VCaP (cell line): Measurements from ENCODE around the gene SOX5.

Experiments
- H3K27ac ChIP-seq: fragments of 450-650 bp; 2 replicates; pipeline ENCODE4 v1.5.1; 2017
- CTCF ChIP-seq: fragments of 450-650 bp; conservative IDR thresholded peaks from 2 replicates; pipeline ENCODE4 v1.5.1; 2017; ENCODE audit warnings: mild to moderate bottlenecking, moderate library complexity

The SOX5 gene

DNA sequence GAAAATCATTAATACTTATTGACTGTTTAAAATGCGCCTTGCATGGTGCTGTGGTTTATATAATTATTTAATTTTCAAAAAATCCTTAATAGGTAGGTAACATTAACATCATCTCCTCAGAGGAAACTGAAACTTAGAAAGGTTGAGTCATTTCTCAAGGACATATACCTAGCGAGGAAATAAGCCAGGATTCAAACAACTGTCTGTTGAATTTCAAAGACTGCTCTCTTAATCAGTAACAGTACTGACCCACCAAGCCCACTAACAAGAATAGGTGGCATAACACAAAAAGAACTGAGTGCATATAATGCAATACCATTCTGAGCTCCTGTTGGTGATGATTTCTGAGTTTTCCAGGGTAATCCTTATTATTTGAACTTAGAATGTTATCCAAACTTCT, 174.3 kb downstream of the SOX5 start:
- H3K27ac ChIP-seq = no peak overlapping the region
- TF ChIP-seq CTCF = no peak

- TF ChIP-seq CTCF = no peak
- no peak overlapping the region for H3K27ac ChIP-seq
These were observed 178.1 kb downstream of the SOX5 start for GRCh38 chr12:23771240-23771949.

GRCh38 chr12:23770202-23770938, 179.1 kb downstream of the SOX5 start:
- no peak for TF ChIP-seq CTCF
- H3K27ac ChIP-seq = no peak overlapping the region

- no peak overlapping the region for H3K27ac ChIP-seq
- TF ChIP-seq CTCF = no peak
These were observed 181.6 kb downstream of the SOX5 start for GRCh38 chr12:23767834-23768233.

- no peak overlapping the region for H3K27ac ChIP-seq
- TF ChIP-seq CTCF = no peak
These were observed 185.7 kb downstream of the SOX5 start for GRCh38 chr12:23763724-23764123.

DNA sequence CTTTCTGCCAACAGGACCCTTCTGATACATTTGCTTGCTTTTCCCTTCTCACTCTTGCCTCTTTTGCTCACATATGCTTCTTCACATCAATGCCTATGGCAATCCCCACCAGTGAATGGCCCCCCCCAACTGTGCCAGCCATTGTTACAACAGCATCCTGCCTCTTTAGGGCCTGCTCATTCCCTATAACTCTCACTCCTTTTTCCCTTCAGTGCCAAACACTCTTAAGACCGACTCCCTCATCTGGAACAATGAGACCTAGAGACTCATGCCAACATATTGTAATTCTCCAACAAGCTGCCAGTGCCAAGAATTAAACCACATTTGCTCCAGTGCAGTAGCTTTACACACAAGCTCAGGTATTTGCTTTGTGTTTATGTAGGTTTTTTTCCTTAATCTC, 189.0 kb downstream of the SOX5 start:
- no peak overlapping the region; the same call in 1 of the 2 replicates for H3K27ac ChIP-seq
- no peak for TF ChIP-seq CTCF

- no peak overlapping the region for H3K27ac ChIP-seq
These were observed 190.9 kb downstream of the SOX5 start for GRCh38 chr12:23758608-23759007.

More at GRCh38 chr12:23758608-23759007, 190.9 kb downstream of the SOX5 start:
- no peak for TF ChIP-seq CTCF
